GM18526 (cell line): ENCODE data around the gene SLC13A3.

Experiments used
- POLR2A ChIP-seq: IDR thresholded peaks from 3 replicates; pipeline ENCODE4 v1.6.1; 2011; ENCODE audit not compliant: insufficient read length; ENCODE audit errors: extremely low read depth

Gene SLC13A3

DNA sequence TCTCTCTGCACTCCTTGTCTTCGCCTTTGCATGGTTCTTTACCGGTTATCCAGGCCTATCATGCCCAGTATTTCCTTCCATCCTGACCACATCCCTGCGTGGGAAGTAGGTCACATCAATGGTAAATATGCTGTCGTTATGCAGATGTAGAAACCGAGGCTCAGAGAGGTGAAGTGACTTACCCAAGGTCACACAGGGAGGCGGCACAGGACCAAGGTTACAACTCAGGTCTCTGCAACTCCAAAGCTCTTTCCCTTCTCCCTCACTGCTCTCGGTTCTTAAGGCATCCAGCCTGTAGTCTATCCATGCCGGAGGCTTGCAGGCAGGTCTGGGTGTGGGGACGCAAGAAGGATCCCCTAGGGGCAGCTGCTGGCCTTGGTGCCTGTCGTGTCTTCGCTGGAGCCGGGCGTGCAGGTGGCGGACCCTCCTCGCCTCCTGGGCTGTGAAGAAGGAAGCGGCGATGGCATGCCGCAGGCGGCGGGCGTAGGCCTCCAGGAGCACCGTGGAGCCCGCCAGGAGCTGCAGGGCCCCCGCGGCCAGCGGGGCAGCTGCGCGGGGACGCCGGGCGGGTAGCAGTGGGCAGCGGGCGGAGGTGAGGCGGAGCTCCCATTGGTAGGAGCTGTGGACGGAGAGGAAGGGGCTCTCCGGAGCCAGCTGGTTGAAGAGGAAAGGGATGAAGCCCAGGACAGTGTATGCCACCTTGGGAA lies 109.9 kb downstream of the SLC13A3 start:
- TF ChIP-seq POLR2A: no peak

DNA sequence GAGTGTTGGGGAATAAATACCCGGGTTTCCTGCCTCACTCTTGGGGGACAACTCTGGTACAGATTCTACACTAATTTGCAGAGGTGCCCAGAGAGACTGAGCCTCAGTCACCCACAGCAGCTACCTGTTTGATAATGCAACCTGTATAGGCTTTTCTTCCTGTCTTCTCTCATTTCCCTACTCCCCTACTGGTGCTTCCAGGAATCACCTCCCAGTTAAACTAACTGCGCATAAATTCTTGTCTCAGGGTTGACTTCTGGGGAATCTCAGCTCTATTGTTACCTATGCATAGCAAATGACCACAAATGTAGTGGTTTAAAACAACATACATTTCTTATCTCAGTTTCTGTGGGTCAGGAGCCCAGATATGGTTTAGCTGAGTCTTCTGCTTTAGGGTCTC lies 112.1 kb downstream of the SLC13A3 start:
- TF ChIP-seq POLR2A: no peak

DNA sequence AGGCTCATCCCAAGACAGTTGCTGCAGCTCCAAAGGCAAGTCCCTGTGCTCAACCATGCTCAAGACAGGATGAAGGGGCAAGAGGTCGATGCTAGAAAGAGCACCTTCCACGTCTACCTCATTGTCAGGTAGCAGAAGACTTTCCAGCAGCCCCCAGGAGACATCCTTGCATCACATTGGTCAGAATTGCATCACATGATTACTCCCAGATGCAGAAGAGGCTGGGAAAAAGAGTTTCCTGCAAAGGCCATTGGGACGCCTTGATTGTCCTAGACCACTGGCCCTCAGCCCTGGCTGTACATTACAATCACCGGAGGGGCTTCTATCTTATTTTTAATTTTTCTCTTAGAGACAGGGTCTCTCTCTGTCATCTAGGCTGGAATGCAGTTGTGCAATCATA lies 120.6 kb downstream of the SLC13A3 start:
- TF ChIP-seq POLR2A: no peak

DNA sequence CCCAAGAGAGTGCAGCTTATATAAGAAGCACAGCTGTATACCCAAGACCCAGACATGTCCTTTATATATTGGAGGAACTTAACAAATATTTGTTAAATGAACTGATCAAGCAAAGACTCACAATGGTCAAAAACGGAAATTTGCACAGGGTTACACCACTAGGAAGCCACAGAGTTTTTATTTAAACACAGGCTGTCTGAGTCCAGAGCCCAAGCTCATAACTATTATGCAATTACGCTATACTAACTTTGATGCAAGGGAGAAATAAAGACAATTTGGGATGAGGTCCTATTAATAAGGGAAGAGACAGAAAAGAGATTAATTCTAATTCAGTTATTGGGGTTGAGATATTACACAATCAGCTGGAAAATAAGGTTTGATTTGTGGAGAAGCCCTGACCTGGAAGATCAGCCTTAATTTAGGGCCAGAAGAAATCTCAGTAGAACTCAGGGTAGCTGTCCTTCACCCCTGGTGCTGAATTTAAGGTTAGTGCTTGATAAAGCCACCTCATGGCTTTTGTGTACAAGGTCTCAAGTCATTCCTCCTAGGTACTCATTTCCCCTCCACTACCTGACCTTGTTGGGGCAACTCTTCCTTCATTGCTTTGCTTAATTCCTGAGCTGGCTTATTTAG lies 127.4 kb downstream of the SLC13A3 start:
- no peak for TF ChIP-seq POLR2A

DNA sequence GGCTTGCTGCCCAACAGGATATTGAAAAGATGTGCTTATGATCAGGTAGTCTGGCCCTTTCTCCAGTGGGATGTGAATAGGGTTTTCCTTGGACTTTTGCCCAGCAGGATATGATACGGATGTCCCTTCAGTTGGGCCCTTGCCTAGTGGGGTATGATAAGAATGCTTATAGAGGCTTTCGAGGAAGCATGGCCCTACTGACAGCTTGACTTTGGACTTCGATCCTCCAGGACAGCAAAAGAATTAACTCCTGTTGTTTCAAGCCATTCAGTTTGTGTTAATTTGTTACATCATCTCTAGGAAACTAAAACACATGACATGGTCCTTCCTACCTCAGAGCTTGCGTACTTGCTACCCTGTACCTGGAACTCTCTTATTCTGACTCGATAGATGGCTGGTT lies 128.2 kb downstream of the SLC13A3 start:
- TF ChIP-seq POLR2A: no peak

DNA sequence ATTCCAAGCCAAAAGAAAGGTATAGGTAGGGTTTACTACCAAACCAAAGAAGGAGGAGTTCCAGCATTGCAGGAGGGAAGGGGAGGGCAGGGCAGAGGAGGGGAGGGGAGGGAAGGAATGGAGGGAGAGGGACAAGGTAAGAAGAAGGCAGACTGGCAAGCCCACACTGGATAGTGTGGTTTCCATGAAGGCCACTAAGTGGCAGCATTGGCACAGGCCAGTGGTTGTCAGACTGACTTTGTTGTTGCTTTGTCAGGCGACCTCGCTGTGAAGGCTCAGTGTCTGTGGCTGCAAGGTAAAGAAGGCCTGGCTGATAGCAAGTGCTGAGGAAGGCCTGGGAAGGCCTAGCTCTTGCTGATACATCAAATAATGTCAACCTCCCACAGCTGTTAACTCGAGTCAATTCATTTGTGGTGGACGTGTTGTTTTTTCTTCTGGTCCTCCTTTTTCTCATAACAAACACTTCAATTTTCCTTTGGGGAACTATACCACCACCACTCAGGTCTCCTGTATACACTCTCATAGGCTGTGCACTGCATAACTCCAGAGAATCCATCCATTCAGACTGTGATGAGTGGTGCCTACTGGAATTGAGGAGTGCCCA lies 130.2 kb downstream of the SLC13A3 start:
- no peak for TF ChIP-seq POLR2A

DNA sequence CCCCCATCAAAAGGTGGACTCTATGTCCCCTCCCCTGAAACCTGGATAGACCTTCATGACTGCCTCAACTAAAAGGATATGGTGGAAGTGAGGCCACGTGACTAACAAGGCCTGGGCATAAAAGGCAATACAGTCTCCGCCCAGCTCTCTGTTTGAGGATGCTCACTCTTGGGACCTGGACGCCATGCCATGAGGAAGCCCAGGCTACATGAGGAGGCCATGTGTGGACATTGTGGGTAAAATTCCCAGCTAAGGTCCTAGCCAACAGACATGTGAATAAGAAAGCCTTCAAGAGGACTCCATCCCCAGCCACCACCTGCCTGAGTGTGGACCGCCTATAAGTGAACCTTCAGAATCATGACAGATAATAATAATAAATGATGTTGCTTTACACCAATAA lies 130.7 kb downstream of the SLC13A3 start:
- TF ChIP-seq POLR2A: no peak

DNA sequence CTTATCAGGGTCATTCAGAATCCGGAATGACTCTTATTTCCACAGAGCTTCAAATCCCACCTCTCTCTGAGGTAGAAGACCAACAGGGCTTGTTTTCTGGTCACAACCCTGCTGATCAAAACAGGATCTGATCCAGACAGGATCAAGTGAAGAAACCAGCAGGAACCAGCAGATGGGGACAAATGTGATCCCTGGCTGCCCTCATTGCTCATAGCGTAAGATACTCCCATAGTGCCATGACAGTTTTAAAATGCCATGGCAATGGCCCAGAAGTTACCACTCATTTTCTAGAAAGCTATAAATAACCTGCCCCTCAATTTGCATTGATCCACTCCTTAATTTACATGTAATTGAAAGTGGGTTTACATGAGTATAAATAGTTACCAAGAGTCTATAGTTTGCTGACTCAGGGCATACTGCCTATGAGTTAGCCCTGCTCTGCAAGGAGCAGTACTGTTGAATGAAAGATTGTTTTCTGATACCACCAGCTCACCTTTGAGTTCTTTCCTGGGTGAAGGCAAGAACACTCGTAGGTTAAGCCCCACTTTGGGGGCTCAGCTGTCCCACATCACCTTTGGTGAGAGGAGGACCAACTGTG lies 131.7 kb downstream of the SLC13A3 start:
- no peak for TF ChIP-seq POLR2A

DNA sequence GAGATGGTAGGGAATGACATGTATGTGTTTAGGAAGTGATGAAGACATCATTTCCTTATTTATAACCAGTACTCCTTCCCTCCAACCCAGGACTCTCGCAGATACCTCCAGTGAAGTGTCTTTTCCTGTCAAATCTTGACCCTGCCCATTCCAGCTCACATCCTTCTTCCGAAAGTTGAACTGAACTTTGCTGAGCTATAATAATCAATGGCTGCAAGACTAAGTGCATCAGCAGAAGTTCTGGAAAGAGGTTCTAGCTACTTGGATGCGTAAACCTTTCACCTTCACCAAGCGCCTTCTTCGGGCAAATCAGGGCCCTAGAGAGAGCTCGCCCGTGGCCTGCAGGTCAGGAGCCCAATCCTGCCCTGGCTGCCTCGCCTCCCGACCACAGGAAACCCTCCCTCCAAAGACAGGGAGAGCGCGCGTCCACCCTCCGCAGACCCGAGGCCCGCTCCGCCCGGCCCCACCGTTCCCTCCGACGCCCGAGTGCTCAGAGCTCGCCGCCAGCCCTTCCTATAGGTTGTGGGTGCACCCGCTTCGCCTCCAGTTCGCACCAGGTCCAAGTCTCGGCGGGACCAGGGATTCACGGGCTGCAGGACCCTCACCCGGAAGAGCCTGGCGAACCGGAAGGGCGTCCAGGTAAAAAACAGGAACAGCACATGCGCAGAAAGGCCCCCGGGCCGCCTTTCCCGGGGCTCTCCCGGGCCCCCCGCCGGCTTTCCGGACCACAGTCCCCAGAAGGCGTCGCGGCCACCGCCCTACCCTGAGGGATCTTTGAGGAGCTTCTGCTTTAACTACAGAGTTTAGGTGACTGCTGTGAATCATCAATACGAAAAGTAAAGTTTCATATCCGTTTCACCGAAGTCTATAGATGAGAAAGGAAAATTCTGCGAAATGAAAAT lies 138.1 kb downstream of the SLC13A3 start, which contains the start of gene ZNF334:
Gene ZNF334 (minus strand): TSS at position 617 of the 902 bp plus-strand sequence. CDS start 1,457 bp downstream, outside the sequence.
- TF ChIP-seq POLR2A: peak; percentile 24

DNA sequence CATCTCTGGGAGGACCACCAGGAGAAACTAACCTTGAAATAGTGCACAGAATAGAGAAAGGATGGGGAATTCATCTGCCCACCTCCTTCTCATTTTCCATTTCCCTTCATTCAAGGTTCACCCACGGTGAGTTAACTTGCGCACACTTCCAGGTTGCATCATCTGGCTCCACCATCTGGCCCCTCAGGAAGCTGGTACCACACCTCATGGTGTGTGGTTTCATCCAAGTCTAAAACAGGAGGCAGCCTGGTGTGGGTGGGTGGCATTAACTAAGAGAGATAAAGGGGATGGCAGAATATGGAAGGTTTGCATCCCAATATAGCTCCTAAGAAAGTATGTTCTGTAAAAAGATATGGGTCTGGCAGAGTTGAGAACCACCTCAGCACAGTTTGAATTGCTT lies 141.7 kb downstream of the SLC13A3 start:
- TF ChIP-seq POLR2A: no peak
